ENCODE results near the gene MRPL36. TPM values are rescaled to one million over a fixed set of nuclear protein-coding genes. Genes with fewer than 3 reads are reported as not detected.

MRPL36 gene
- total RNA-seq, 2 donors from 2014 or later: 26.6 to 33.7 TPM

DNA sequence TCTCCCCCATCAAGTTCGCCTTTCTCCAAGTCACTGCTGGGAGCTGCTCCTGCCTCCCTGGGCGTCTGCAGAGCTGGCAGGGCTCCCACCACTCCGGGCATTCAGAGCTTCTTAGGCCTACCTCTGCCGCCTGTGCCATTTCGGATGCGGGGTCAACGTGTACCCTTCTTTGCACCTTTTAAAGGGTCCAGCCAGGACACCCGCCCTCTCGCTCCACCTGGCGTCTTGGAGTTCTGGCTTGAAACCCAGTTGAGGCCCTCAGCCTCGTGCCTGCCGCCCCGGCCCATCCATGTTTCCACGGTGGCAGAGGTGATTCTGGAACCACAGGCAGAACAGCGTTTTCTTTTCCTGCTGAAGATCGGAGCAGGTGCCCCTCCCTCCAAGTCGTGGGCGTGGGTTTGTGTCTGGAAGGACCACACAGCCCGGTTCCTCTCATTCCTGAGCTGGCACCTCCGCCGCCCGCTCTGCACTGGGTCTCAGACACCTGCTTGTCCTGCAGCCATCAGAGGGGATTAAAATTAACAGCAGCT, 34.5 kb upstream of the MRPL36 start:
- no peak for ATAC-seq
- intact Hi-C loops (cut with DNase I, micrococcal nuclease): no loop called here

DNA sequence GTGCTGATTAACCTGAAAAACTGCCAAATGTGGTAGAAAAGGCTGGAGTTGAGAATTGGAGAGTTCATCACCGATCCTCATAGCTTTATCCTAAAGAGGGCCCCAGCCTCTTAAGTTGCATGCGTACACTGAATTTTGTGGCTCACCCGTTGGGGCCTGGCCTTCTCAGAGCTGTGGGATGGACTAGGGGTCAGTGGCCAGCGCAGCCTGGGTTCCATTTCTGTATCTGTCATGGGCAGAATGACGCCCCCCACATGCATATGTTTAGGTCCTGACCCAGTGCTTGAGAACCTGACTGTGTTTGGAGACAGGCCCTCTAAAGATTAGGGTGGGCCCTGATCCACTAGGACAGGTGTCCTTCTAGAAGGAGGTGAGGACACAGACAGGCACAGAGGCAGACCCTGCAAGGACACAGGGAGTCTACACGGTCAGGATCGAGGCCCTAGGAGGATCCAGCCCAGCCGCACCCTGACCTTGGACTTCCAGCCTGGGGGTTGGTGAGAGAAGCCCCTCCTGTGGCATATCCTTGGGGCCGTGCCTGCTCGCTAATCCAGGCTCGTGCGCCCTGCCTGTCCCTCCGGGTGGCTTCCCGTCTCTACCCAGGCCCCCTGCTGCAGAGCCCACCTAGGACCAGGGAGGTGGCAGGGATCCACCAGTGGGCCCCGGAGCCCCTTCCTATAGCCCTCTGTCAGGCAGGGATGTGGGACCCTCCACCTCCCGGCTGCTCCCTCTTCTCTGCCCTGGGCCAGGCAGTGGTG, 33.8 kb upstream of the MRPL36 start:
- intact Hi-C loops (cut with DNase I, micrococcal nuclease): no loop called here
- ATAC-seq (no peak), DNase-seq (no peak)

More for the DNA sequence above, 34.5 kb upstream of the MRPL36 start:
- DNase-seq: no peak

DNA sequence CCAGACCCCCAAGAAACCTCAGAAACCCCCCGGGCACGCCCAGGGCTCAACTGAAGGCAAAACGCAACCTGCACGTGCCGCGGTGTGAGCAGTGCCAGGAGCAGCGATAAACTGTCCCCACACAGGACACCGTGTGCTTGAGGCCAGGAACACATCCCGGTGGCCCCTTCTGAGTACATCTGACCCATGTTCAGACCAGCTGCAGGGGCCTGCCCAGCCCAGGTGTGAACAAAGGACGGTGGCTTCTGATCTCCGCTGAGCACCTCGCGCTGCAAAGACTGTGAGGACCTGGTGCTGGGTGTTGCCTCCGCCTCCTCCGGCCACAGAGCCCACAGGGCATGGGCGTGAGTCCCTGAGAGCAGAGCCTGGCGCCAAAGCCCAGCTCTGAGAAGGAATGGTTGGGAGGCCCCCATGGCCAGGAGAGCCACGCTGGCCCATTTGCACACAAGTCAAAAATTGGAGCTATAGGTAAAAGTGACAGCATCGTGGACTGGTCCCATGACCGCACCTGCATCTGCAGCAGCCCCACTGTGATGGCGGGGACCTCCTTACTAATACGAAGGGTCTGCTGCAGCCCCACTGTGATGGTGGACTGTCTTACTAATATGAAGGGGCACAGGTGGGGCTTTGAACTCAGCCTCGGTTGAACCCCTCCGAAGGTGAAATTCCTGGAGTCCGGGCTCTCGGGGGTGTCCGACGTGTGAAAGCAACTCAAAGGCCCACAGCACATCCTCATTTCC, 33.0 kb upstream of the MRPL36 start:
- intact Hi-C loops (cut with DNase I, micrococcal nuclease): no loop called here
- DNase-seq: no peak
- no peak for ATAC-seq

DNA sequence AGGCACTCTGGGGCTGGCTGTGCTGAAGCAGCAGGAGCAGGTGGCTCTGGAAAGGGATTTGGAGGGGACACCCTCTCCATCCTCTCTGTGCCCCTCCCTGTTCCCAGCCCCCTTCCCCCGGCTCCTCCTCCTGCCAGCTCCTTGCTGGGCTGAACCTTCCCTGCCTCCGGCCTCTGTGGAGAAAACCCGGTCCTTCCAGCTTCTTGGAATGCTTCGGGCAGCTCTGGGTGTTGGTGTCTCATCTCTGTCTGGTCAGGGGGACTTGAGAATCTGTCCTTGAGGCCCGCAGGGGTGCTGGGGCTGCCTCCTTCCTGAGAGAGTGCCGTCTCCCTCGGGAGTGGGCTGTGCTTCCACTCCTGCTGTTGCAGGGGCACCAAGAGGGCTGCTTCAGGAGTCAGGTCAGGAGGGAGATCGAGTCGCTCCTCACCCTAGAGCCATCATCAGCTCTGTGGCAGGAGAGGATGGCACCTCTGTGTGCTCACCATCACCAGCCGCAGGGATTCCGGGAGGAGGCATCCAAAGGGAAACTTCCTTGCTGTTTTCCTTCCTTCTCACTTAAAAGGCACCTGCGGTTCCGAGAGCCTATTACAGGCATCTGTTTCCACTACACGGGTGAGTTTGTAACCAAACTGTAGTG, 32.2 kb upstream of the MRPL36 start:
- ATAC-seq (no peak), DNase-seq (no peak)
- intact Hi-C loops (cut with DNase I, micrococcal nuclease): no loop called here

DNA sequence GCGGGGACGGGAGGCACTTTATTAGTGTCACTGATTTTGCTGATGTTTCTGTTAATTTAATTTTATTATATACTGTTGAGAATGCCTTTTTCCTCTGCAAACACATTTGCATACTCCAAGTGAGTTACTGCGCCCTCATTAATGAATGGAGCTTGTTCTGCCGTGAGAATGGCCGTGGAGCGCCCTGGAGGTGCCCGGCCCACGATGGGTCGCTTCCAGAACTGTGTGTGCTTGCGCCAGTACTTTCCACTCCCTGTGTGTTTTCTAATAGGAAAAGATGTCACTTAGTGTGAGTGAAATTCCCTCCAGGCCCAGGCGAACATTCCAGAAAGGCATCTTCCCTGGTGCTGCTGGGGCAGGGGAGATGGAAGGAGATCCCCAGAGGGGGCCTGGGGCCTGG, 31.6 kb upstream of the MRPL36 start:
- no peak for DNase-seq
- intact Hi-C loops (cut with DNase I, micrococcal nuclease): no loop called here
- ATAC-seq: no peak

DNA sequence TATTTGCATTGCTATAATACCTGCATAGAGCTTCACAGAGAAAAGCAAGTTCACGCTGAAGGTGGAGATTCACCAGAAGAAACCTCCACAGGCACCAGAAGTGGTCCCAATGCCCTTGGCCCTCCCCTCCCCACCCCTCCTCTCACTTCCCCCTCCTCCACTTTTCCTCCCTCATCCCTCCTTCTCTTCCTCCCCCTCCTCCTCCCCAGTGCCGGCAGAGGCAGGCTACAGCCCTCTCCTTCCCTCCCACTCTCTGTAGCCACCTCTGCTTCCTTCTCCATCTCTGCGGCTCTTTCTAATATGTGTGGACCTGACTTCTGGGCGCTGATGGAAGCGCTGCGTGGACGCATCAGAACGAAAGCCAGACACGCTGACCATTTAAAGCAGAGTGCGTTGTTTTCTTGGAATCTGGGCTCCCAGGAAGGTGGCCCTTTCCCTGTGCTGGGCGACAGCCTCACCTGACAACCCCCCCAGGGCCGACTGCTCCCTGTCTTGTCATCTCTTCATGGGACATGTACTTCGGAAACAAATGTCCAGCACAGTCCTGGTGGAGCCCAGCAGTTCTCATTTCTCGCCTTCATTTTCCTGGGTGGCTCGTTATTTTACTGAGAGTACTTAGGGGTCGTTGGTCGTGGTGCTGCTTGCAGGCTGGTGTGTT, 31.1 kb upstream of the MRPL36 start:
- intact Hi-C loops (cut with DNase I, micrococcal nuclease): no loop called here
- DNase-seq: no peak
- no peak for ATAC-seq

DNA sequence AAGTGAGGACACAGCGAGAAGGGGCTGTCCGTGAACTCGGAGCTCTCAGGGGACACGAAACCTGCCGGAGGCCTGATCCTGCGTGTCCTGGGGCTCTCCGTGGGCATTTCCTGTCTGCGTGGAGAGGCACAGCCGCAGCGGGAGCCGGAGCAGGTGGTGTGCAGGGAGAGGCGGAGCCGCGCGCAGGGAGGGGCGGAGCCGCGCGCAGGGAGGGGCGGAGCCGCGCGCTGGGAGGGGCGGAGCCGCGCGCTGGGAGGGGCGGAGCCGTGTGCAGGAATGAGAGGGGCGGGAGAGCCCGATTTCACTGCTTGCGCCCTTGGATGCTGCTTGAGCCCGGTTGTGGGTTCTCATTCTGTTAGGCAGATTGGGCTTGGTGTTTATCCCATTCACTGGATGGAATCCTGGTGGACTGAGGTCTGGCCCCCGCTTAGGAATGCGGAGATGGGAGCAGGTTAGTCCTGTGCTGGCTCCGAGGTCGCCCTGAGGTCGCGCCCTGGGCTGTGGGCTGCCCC, 28.3 kb upstream of the MRPL36 start:
- intact Hi-C loops (cut with DNase I, micrococcal nuclease): no loop called here
- DNase-seq (peak in 1 of 2 donors; percentile 23), ATAC-seq (peak; percentile 80)

DNA sequence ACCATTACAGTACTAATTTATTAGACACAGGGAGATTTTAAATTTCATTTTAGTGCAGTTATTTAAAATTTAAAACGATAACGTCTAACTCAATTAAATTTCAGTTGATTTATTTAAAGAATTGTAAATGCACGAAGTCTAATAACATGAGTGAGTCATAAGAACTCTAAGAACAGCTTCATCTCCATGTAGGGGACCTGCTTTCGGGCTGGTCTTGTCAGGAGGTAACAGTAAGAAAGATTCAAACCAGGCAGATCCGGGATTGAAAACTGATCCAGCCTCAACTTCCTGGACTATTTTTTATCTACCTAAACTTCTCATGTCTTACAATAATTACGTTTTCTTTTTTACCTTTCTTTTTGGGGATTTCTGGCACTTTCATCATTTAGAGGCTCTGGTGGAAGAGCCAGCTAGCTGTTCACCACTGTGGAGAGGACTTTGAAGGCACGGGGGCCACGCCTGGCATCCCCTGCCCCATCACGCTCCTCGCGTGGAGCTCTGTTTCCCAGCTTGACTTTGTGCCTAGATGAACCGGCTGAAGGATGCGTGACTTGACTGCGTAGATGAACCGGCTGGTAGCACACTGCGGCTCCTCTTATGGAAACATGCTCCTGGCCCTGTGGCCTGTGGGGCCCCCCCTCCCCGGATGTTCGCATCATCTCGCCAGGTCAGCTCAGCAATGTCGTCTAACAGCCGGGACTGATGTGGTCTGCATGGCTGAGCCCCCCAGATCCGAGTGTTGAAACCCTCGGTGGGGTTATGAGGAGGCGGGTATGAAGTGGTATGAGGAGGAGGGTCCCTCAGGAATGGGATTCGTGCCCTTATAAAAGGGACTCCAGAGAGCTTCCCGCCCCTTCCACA, 27.6 kb upstream of the MRPL36 start:
- ATAC-seq (peak; percentile 21), DNase-seq (no peak)
- intact Hi-C loops (cut with DNase I, micrococcal nuclease): no loop called here

DNA sequence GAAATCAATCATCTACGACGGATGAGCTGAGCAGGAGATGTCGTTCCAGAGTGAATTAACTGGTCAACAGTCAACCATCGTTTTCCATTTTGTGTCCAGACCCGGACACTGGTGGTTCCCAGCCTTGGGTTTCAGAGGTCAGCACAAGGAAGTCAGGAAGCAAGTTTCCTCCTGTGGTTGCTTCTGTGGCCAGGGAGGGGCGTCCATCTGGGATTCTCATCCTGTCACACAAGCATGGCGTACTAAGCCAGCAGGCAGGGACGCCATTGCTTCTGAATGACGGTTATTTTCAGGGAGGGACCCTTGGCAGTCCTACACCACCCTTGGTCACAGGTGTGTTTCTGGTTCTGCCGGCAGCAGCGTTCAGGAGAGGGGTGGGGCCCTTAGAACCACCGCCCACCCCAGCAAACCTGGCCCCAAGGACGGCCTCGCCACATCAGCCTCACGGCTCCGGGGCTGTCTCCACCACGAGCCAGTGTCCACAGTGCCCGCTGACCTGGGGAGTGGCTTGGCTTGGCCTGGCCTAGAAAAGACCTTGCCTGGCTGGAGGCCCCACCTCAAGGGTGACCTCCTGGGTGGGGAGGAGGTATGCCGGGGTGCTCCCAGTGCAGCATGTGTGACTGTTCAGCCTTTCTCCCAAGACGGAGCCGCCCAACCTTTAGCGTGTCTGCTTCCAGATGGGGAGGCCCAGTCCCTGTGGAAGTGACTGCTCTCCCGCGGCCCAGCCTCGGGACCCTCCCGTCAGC, 26.8 kb upstream of the MRPL36 start:
- DNase-seq (no peak), ATAC-seq (no peak)
- intact Hi-C loops (cut with DNase I, micrococcal nuclease): no loop called here

DNA sequence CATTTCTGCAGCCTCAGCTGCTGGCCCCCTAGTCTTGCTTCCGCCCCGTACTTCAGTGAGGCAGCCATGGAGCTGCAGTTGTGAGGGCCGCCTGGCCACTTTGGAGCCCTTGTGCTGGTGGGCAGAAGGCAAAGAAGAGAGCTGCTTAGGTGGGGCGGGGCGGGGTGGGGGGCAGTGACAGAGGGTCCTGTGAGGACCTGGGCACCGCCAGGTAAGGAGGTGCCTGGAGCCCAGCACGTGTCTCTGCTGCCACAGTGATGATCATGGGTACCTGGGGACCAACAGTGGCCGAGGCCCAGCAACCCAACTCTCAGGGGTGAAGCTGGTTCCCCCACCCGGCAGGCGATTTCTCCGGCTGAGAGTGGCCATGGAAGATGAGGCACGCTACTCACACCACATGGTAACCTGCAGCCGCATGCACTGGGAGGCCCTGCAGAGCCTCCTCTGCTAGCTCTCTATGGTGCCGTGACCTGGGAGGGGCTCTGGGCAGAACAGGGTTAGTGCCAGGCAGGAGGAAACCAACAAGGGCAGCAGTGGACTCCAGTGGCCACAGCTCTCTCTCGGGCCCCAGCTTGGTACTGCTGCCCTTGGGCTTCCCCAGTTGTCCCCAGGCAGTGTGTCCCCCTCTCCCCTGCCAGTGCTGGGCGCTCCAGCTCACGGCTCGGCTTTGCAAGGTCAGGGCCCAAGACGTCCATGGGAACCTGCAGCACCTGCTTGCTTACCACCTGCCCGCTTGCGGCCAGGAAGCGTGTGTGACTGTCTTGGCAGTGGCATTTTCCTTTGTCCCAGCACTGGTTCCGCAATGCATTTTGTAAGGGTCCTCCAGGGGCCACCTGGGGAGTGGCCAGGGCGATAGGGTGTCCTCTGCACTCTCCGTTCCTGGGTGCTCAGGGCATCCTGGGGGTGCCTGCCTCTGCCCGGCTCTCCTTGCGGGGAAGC, 25.5 kb upstream of the MRPL36 start:
- DNase-seq (no peak), ATAC-seq (no peak)
- intact Hi-C loops (cut with DNase I, micrococcal nuclease): no loop called here

DNA sequence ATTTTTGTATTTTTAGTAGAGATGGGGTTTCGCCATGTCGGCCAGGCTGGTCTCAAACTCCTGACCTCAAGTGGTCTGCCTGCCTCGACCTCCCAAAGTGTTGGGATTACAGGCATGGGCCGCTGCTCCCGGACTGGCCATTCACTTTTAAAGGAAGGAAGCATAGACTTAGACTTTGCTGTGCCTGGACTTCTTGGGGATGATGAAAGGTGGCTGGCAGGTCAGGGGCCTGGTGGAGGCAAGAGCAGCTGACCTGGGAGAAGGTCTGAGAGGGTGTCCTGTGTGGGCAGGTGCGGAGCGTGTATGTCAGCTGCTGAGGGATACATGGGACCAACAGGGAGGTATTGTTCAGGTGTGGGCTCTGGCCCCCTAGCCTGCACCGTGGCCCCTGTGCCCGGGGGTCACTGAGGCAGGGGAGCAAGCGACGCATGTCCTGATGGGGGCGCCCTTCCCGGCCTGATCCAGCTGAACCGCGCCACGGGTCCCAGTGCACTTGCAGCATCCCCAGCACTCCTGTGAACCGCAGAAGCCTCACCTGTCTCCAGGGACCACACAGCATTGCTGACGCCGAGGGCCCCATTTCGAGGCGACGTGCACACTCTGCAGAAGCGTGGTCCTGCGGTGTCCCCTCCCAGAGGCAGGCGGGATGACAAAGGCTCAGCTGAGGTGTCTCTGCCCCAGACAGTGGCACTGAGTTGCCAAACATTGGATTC, 24.6 kb upstream of the MRPL36 start:
- intact Hi-C loops (cut with DNase I, micrococcal nuclease): no loop called here
- DNase-seq: no peak
- no peak for ATAC-seq

DNA sequence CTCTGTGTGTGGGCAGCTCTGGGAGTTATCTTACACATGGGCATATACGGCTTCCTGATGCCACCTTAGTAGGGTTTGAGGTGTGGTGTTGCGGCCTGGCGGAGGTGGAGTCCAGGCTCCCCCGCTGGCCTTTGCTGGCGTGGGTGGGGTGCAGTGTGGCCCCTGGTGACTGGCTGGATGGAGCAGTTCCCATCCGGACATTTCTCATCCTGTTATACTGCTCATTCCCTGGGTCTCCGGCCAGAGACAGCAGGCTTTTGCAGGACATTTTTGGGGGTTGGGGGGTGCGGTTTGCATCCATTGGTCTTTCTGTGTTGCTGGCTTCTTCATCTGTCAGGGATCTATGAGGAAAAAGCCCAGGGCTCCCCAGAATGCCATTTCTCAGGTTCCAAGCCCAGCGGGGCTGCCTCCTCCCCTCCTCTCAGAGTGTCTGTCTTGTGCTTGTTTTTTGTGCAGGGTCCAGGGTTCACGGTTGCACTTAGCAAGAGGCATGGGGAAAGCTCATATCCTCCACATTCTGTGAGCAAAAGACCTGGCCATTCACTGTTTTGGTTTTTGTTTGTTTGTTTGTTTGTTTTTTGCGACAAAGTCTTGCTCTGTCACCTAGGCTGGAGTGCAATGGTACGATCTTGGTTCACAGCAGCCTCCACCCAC, 23.9 kb upstream of the MRPL36 start:
- no peak for DNase-seq
- intact Hi-C loops (cut with DNase I, micrococcal nuclease): no loop called here
- ATAC-seq: no peak

DNA sequence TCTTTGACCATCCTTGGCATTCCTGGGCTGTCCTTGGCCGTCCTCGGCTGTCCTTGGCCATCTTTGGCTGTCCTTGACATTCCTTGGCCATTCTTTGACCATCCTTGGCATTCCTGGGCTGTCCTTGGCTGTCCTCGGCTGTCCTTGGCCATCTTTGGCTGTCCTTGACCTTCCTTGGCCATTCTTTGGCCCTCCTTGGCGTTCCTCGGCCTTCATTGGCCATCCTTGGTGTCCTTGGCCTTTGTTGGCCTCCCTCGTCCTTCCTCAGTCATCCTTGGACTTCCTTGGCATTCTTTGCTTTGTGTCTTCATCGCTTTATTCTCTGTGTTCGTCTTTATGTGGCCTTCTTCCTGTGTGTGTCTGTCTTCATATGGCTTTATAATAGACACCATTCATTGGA, 22.2 kb upstream of the MRPL36 start:
- DNase-seq (no peak), ATAC-seq (no peak)
- intact Hi-C loops (cut with DNase I, micrococcal nuclease): no loop called here

DNA sequence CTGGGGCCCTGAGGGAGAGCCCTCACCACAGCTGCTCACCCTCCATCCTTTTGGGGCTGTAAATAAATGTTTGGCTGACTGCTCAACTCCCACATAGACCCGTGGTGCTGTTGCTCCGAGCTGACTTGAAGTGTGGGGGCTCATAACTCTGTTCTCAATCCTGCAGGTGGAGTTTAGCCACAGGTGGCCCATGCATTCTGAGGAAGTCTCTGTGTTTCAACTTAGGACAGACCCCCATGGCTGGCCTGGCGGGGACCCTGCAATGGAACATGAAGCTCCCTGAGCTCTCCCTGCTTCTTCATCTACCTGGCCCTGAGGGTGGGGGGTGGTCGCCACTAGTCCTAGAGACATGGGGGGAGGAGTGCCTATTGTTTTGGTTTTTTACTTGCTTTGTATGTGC, 21.3 kb upstream of the MRPL36 start:
- intact Hi-C loops (cut with DNase I, micrococcal nuclease): no loop called here
- DNase-seq (no peak), ATAC-seq (no peak)

DNA sequence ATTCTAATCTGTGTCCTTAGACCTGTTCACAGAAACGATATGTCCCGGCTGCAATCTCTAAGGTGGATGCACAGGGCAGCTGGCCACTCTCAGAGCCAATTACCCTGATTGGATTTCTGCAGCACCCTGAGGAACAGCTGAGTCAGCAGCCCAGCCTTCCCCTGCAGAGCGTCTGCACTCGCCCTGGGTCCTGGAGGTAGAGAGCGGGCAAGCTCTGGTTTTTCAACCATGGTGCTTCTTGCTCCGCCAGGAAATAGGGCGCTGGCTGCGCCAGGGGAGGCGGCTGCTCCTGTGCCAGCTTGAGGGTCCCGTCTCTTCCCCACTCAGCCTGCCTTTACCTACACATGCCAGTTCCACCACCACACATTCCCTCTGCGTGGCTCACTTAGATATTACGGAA, 20.7 kb upstream of the MRPL36 start:
- intact Hi-C loops (cut with DNase I, micrococcal nuclease): no loop called here
- ATAC-seq (no peak), DNase-seq (no peak)

All from left colon (tissue), 2 donors.